Activated T-cell treated with anti-CD3 and anti-CD28 coated beads for 48 hours (primary cell): ENCODE results near the gene PRMT9.

Experiments used
- DNase-seq: peaks from one replicate; pipeline ENCODE4 v3.0.0-alpha.2; 2020; ENCODE audit warnings: low read depth

Gene PRMT9

DNA sequence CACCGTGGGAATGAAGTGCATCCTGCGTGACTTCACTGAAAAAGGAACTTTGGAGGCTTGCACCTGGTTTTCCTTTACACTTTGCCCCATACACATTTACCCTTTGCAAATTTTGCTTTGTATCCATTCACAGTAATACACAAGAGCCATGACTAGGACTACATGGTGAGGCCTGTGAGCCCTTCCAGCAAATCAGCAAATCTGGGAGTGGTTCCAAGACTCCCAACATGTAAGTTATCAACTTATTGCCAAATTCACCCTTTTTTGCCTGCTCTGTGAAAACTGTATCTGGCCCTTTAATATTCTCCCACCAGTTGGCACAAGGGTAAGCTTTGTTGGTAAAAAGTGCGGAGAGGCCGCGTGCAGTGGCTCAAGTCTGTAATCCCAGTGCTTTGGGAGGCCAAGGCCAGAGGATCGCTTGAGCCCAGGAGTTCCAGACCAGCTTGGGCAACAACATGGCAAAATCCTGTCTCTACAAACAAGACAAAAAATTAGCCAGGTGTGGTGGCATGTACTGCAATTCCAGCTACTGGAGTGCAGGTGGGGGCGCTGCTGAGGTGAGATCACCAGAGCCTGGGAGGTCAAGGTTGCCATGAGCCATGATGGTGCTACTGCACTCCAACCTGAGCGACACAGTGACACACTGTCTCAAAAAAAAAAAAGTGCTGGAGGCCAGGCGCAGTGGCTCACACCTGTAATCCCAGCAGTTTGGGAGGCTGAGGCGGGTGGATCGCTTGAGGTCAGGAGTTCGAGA lies 5.0 kb downstream of the PRMT9 start:
- DNase-seq, result no peak

- no peak for DNase-seq
Observed at GRCh38 chr4:147678106-147678505, 5.9 kb downstream of the PRMT9 start.

GRCh38 chr4:147674496-147674895 lies 9.5 kb downstream of the PRMT9 start:
- no peak for DNase-seq

DNA sequence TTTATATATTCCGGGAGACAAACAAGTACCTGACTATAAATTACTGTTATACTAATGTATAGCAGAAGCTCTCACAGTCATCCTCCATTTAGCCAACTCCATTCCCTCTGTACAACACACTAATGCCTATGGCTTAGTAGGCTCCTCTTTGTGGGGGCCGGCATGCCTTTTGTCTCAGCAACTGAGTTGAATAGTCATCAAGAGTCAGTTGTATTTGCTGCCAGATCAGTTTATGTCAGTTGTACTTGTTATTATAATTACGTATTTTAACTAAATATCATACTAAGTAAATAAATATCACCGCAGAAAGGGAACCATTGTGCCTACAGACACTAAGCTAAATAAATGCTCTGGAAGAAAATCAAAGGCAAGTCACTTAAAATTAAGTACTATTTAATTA lies 9.9 kb downstream of the PRMT9 start:
- DNase-seq, result no peak

GRCh38 chr4:147658501-147658900 lies 25.5 kb downstream of the PRMT9 start:
- no peak for DNase-seq

DNA sequence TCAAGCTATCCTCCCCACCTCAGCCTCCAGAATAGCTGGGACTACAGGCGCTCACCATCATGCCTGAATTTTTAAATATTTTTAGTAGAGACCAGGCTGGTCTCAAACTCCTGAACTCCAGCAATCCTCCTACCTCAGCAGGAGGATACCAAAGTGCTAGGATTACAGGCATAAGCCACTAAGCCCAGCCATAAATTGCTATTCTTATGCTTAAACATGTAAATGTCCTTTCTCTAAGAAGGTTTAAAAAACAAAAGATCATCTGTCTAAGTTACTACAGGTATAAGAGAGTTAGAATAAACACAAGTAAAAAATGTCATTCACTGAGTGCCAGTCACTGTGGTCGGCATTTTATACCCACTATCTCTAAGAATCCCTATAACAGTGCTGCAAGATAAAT lies 28.3 kb downstream of the PRMT9 start:
- no peak for DNase-seq

DNA sequence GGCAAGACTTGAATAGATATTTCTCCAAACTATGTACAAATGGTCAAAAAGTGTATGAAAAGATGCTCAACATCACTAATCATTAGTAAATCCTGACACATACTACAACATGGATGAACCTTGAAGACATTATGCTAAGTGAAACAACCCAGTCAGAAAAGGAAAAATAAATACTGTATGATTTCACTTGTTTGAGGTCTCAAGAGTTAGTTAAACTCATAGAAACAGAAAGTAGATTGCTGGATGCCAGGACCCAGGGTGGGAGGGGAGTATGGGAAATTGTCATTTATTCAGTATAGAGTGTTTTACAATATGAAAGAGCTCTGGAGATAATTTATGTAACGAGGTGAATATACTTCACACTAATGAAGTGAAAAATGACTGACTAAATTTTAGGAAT lies 32.4 kb downstream of the PRMT9 start:
- DNase-seq, result no peak

GRCh38 chr4:147648656-147649055 lies 35.3 kb downstream of the PRMT9 start:
- no peak for DNase-seq

DNA sequence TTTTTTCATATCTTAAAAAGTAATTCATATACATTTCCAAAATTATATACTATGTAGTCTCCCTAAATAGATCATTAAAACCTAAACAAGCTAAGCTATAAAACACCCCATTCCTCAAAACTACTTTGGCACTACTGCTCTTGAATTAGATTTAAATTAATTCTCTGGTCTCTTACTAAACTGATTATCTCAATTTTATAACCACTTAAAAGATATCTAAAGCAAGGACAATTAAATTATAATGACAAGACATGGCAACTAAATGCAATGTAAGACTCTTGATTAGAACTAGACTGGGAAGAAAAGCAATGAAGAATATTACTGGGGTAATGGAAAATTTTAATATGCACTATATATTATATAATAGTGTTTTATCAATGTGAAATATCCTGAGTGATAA lies 38.9 kb downstream of the PRMT9 start:
- no peak for DNase-seq

DNA sequence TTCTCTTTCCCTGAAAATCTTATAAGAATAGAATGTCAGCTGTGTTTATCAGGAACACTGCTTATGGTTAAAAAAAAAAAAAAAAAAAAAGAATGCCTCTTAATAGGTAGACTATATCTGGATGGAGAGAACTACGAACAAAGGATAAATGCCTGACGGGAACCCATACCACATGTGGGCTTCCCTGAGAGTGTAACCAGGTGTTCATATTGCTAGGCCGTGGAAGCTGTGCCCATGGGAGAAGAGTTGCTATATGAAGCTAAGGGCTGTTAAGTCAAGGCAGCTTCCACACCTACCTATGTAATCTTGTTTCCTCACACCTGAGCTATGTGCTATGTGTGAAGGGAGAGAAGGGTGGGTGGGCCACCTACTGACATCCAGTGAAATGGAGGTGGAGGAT lies 39.5 kb downstream of the PRMT9 start:
- DNase-seq, result no peak

DNA sequence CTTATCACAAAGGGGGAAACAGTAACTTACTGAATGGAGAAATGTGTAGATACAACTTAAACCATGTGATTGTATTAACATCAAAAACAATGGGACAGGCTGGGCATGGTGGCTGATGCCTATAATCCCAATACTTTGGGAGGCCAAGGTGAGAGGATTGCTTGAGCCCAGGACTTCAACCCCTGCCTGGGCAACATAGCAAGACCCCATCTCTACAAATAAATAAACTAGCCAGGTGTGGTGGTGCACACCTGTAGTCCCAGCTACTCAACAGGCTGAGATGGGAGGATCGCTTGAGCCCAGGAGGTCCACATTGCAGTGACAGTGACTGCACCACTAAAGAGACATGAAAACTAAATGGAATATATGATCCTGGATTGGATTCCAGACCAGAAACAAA lies 40.3 kb downstream of the PRMT9 start:
- no peak for DNase-seq

DNA sequence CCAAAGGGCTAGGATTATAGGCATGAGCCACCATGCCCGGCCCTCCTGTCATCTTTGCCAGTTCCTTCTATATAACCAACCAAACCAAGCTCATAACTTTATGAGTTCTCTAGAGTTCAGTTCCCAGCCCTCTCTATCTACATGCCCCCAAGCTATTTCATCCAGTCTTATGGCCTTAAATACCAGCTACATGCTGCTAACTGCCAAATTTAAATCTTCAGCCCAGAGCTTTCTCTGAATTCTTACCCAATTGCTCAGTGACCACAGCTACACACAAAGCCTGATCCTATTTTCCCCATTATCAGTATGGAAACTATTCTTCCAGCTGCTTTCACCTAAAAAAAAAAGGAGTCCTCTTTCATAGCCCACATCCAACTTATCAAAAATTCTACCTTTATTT lies 43.6 kb downstream of the PRMT9 start:
- DNase-seq, result no peak

DNA sequence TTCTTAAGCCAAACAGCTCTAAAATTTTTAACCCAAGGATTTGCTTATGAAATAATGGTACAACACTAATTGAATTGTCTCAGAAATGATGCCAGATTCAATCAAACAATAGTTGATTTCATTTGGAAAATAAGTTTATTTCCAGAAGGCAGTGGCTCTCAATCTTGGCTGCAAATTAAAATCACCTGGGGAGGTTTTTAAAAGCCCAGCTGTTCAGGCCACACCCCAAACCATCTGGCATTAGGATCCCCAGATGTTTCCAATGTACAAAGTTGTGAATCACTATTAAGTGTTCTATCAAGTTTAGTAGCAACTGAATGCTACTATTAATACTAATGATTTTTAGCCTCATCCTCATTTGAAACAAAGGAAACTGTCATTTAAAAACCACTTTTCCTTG lies 44.6 kb downstream of the PRMT9 start:
- no peak for DNase-seq

- DNase-seq, result no peak
Observed at GRCh38 chr4:147638942-147639341, 45.0 kb downstream of the PRMT9 start.

DNA sequence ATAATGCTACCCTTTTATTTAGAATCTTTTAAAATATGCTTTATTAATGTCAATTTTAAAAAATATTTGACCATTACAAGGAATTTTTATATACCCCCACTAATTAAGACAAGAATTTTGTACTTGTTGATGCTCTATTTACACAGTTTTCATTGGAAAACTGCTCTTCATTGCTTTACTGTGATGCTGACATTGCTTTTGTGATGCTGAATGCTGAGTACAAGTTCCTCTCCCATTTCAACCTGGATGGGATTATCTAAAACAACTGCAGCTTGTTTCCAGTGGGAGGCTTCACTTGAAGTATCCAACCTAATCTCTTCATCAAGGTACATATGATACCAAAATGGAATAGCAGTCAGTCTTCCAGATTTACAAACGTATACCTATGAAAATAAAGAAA lies 45.6 kb downstream of the PRMT9 start:
- no peak for DNase-seq

GRCh38 chr4:147635348-147635747 lies 48.6 kb downstream of the PRMT9 start:
- no peak for DNase-seq

GRCh38 chr4:147633643-147634042 lies 50.3 kb downstream of the PRMT9 start:
- DNase-seq, result no peak

DNA sequence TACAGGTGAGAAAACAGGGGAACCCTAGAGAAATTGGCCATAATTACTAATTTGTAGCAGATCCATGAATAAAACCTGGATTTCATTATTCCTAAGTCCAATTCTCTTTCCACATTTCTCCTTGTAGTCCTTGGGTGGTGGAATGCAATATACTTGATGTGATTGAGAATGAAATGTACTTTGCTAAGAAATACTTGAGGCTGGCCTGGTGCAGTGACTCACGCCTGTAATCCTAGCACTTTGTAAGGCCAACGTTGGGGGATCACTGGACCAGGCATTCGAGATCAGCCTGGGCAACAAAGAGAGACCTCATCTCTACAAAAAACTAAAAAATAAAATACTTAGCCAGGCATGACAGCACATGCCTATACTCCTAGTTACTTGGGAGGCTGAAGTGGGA lies 50.9 kb downstream of the PRMT9 start:
- no peak for DNase-seq

DNA sequence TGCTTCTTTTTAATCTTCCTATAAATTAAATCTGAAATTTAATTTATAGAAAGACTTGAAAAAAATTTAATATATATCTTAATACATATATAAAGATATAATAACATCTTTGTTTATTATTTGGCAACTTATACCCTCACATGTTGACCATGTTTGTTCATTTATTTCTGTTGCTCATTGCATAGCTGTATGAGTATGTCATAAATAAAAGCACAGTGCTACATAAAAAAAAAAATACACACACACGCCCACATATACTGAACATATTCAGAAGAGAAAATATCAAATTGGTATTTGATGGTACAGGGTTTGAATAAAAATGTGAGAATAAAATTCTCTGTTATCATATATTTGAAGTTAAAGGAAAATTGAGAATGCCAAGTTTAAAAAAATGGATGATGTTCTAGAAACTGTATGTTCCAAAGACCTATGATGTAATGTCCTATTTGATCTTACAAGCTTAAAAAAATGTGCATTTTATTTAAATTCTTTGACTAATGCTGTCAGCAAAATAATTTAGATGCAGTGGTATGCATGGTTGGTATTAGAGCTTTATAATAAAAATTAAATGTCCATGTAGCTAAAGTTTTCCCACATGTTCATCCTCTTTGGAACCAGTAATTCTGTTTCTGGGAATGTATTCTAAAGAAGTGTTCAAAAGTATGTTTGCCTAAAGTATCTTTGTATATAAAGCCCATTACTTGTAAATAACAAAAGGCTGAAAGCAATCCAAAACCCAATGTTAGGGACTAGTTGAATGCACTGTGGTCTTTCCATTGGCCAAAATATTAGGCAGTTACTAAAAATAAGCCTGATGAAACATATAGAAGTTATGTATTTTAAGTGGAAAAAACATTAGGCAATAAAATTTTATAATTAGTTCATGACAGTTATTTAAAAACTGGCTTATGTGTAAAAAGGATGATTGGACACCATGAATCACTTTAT lies 53.9 kb downstream of the PRMT9 start:
- DNase-seq, result no peak

- no peak for DNase-seq
Observed at GRCh38 chr4:147628415-147628814, 55.5 kb downstream of the PRMT9 start.

DNA sequence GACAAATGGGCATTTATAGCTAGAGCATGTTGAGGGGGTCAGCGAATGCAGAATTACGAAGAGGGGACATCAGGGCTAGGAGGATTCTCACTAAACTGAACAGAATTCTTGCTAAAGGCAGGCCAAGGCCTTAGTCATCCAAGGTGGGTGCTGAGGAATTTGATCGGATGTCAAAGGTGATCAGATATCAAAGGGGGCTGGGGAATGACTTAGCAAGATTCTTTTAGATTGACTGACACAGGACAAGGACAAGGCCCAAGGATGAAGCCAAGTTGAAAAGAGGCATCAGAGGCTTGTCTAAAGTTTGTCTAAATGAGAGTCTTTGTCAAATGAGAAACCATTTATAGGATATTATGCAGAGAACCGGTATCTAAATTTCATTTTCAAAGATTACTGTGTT lies 57.1 kb downstream of the PRMT9 start:
- DNase-seq, result no peak

DNA sequence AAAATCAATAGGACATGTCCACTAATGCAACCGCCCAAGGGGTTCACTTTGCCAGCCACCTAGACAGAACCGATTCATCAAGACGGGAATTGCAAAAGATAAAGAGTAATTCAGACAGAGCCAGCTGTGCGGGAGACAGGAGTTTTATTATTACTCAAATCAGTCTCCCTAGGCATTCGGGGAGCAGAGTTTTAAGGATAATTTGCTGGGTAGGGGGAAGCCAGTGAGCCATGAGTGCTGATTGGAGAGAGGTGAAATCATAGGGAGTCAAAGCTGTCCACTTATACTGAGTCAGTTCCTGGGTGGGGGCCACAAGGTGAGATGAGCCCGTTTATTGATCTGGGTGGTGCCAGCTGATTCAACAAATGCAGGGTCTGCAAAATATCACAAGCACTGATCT lies 58.2 kb downstream of the PRMT9 start:
- no peak for DNase-seq

DNA sequence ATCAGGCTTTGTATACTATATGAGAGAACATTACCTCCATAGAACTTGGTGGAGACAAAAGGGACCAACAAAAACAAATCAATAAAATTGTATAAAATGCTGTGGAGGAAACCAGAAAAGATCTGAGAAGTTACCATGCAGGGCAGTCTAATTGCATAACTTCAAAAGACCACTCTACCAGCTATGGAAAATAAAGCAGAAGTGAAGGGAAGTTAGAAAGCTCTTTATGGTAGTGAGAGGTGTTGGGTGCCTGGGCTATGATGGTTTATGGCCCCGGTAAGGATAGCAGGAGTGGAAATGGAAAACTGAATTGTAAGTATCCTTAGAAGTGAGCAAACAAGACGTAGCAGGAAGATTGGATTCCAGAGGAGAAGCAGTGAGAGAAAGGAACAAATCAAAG lies 63.6 kb downstream of the PRMT9 start:
- no peak for DNase-seq
